DND-41 (cell line): Measurements from ENCODE around the gene PCSK9.

Source experiments
- ATAC-seq: fragments of 200-7000 bp; cut with Tn5 transposase; 3 replicates; pipeline ENCODE4 v1.9.1; 2021; ENCODE audit warnings: low read depth; ENCODE audit not compliant: insufficient read depth
- DNase-seq: peaks from one replicate; pipeline ENCODE4 v3.0.0-alpha.2; 2020
- H2AFZ ChIP-seq: 2 replicates; pipeline ENCODE4 v1.6.0; 2012; ENCODE audit warnings: low read depth, low read length
- H3K27ac ChIP-seq: 2 replicates; pipeline ENCODE4 v1.5.1; 2012; ENCODE audit warnings: low read length, inconsistent platforms
- H3K27me3 ChIP-seq: fragments of 200-600 bp; sonication (generic); 2 replicates; pipeline ENCODE4 v1.6.0; 2012; ENCODE audit warnings: low read length, mild to moderate bottlenecking, inconsistent platforms; ENCODE audit not compliant: insufficient read depth, poor library complexity
- H3K36me3 ChIP-seq: 2 replicates; pipeline ENCODE4 v1.5.1; 2012; ENCODE audit warnings: low read length, inconsistent platforms; ENCODE audit not compliant: insufficient read depth
- H3K4me1 ChIP-seq: 2 replicates; pipeline ENCODE4 v1.5.1; 2012; ENCODE audit warnings: mild to moderate bottlenecking, low read length; ENCODE audit not compliant: insufficient read depth
- H3K4me2 ChIP-seq: 2 replicates; pipeline ENCODE4 v1.6.0; 2012; ENCODE audit warnings: mild to moderate bottlenecking, moderate library complexity, low read length, inconsistent platforms; ENCODE audit not compliant: insufficient read depth
- H3K4me3 ChIP-seq, 2 experiments: fragments of 200-600 bp in 1 of 2; shearing (Covaris generic) in 1 of 2; 2 replicates each; pipeline ENCODE4 v1.5.1; 2012 to 2016; ENCODE audit warnings: inconsistent platforms in 2 of 2, low read length in 2 of 2, mild to moderate bottlenecking in 2 of 2, low read depth in 1 of 2, moderate library complexity in 1 of 2
- H3K79me2 ChIP-seq: 2 replicates; pipeline ENCODE4 v1.6.0; 2012; ENCODE audit warnings: low read length, inconsistent platforms; ENCODE audit not compliant: insufficient read depth
- H3K9ac ChIP-seq: 2 replicates; pipeline ENCODE4 v1.6.0; 2012; ENCODE audit warnings: low read depth, mild to moderate bottlenecking, inconsistent platforms, low read length, moderate library complexity
- H3K9me3 ChIP-seq: 2 replicates; pipeline ENCODE4 v1.5.1; 2012; ENCODE audit warnings: low read length, moderate library complexity, mild to moderate bottlenecking, inconsistent platforms; ENCODE audit not compliant: insufficient read depth, severe bottlenecking
- H4K20me1 ChIP-seq: 2 replicates; pipeline ENCODE4 v1.6.0; 2012; ENCODE audit warnings: low read length; ENCODE audit not compliant: insufficient read depth
- CTCF ChIP-seq: IDR thresholded peaks from 2 replicates; pipeline ENCODE4 v1.5.1; 2012; ENCODE audit warnings: borderline replicate concordance, low read length, moderate library complexity, mild to moderate bottlenecking; ENCODE audit not compliant: poor library complexity, severe bottlenecking; ENCODE audit errors: extremely low read depth
- EZH2 ChIP-seq: IDR thresholded peaks from 3 replicates; pipeline ENCODE4 v1.6.1; 2012; ENCODE audit warnings: borderline replicate concordance, low read depth, mild to moderate bottlenecking, moderate library complexity, low read length, inconsistent platforms; ENCODE audit not compliant: severe bottlenecking

PCSK9 gene

DNA sequence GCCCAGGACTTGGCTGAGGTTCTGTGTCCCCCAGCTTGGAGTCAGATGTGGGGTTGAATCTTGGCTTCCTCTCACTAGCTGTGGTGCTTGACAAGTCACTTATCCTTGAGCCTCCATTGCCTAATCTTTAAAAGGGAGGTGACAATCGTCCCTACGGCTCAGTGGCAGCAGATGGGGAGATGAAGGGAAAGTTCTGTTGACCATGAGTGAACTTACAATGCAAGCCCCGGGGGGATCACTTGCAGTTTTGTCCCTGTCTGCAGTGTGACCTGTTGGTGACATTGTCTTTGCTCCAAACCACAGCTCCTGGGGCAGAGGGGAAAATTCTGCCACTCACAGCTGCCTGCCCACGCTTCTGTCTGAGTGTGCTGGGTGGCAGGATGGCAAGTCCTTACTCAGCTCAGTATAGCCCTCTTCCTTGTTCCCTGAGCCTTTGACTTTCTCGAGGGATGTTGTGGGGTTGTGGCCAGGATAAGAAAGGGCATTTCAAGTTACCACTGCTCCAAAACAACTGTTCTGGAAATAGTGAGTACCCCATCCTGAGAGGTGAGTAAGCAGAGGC lies 1.7 kb downstream of the PCSK9 start:
- no peak overlapping the region for H2AFZ ChIP-seq
- no peaks in the 10 kb centered on the region for H3K4me1 ChIP-seq
- DNase-seq (no peak), ATAC-seq (no peak)
- no peaks in the 10 kb centered on the region for H3K36me3 ChIP-seq
- H3K27ac ChIP-seq = no peak overlapping the region
- H3K4me3 ChIP-seq = no peak overlapping the region
- no peak overlapping the region for H3K4me2 ChIP-seq
- TF ChIP-seq CTCF = no peak
- TF ChIP-seq EZH2 = no peak
- no peaks in the 10 kb centered on the region for H3K79me2 ChIP-seq
- no peaks in the 10 kb centered on the region for H3K9me3 ChIP-seq
- no peaks in the 10 kb centered on the region for H4K20me1 ChIP-seq
- H3K27me3 ChIP-seq = peaks cover 16% of the 10 kb centered on the region
- H3K9ac ChIP-seq = no peak overlapping the region

DNA sequence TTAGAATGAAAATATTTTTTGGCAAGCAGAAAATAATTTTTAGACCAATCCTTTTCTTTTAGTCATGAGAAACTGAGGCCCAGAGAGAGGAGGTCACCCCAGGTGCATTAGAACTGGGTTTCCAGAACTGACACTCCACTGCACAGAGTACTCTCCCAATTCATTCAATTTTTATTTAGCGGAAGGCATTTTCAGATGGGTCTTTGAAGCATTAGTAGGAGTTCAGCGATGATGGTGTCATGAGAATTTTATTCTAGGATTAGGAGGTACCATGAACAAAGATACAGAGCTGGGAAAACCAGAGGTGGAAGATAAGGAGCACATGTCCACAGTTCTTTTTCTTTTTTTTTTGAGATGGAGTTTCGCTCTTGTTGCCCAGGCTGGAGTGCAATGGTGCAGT lies 2.3 kb downstream of the PCSK9 start:
- Histone ChIP-seq H4K20me1 (no peaks in the 10 kb centered on the region), H3K4me2 (no peak overlapping the region), H3K36me3 (no peaks in the 10 kb centered on the region), H3K9me3 (no peaks in the 10 kb centered on the region), H3K9ac (no peak overlapping the region), H3K27me3 (peaks cover 13% of the 10 kb centered on the region), H2AFZ (no peak overlapping the region), H3K79me2 (no peaks in the 10 kb centered on the region), H3K4me1 (no peaks in the 10 kb centered on the region), H3K27ac (no peak overlapping the region), H3K4me3 (no peak overlapping the region)
- no peak for TF ChIP-seq CTCF
- TF ChIP-seq EZH2 = no peak
- no peak for DNase-seq
- no peak for ATAC-seq

- Histone ChIP-seq H3K36me3 (no peaks in the 10 kb centered on the region), H3K79me2 (no peaks in the 10 kb centered on the region), H3K4me2 (no peak overlapping the region), H3K4me3 (no peak overlapping the region), H4K20me1 (no peaks in the 10 kb centered on the region), H3K27ac (no peak overlapping the region), H2AFZ (no peak overlapping the region), H3K9me3 (no peaks in the 10 kb centered on the region), H3K4me1 (no peaks in the 10 kb centered on the region), H3K27me3 (peaks cover 6% of the 10 kb centered on the region), H3K9ac (no peak overlapping the region)
- no peak for DNase-seq
- TF ChIP-seq EZH2 (no peak), CTCF (no peak)
- no peak for ATAC-seq
These were observed 3.7 kb downstream of the PCSK9 start for GRCh38 chr1:55043011-55043410.

DNA sequence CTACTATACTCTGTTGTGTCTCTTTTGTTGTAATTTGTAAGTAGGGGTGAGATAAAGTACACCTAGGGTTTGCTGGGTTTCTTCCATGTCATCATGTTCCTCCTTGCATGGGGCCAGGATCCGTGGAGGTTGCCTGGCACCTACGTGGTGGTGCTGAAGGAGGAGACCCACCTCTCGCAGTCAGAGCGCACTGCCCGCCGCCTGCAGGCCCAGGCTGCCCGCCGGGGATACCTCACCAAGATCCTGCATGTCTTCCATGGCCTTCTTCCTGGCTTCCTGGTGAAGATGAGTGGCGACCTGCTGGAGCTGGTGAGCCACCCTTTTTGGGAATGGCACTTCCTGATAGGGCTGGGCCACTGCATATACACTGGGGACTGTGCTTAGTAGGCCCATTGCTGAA lies 4.4 kb downstream of the PCSK9 start:
- no peak for ATAC-seq
- H3K27me3 ChIP-seq = peaks cover 5% of the 10 kb centered on the region
- DNase-seq = no peak
- H3K4me2 ChIP-seq = no peak overlapping the region
- no peaks in the 10 kb centered on the region for H4K20me1 ChIP-seq
- H2AFZ ChIP-seq = no peak overlapping the region
- H3K4me3 ChIP-seq = no peak overlapping the region
- H3K27ac ChIP-seq = no peak overlapping the region
- no peaks in the 10 kb centered on the region for H3K4me1 ChIP-seq
- H3K9ac ChIP-seq = no peak overlapping the region
- no peaks in the 10 kb centered on the region for H3K9me3 ChIP-seq
- no peaks in the 10 kb centered on the region for H3K79me2 ChIP-seq
- TF ChIP-seq CTCF = no peak
- no peak for TF ChIP-seq EZH2
- H3K36me3 ChIP-seq = no peaks in the 10 kb centered on the region
